H9 (cell line): ENCODE results near the gene SUPT3H. TPM values are rescaled to one million over a fixed set of nuclear protein-coding genes. Genes with fewer than 3 reads are reported as not detected.

Experiments used
- DNase-seq: peaks from one replicate; pipeline ENCODE4 v3.0.0-alpha.2; 2017
- H2AFZ ChIP-seq: one replicate; pipeline ENCODE4 v1.6.1; 2013; ENCODE audit warnings: mild to moderate bottlenecking, low read length, control low read depth, moderate library complexity
- H2AK5ac ChIP-seq: 2 replicates; pipeline ENCODE4 v1.6.1; 2013; ENCODE audit warnings: low read length, control low read depth, mixed read lengths; ENCODE audit not compliant: insufficient read length
- H2BK120ac ChIP-seq: one replicate; pipeline ENCODE4 v1.6.1; 2013; ENCODE audit warnings: low read depth, mild to moderate bottlenecking, low read length, control low read depth, inconsistent platforms; ENCODE audit not compliant: poor library complexity, severe bottlenecking
- H2BK12ac ChIP-seq: 2 replicates; pipeline ENCODE4 v1.6.1; 2013; ENCODE audit warnings: low read length, control low read depth, mixed read lengths, low read depth; ENCODE audit not compliant: insufficient read length
- H2BK15ac ChIP-seq: 2 replicates; pipeline ENCODE4 v1.6.1; 2013; ENCODE audit warnings: low read depth, low read length, control low read depth
- H2BK20ac ChIP-seq: one replicate; pipeline ENCODE4 v1.6.1; 2013; ENCODE audit warnings: low read depth, mild to moderate bottlenecking, low read length, control low read depth, inconsistent platforms; ENCODE audit not compliant: poor library complexity, severe bottlenecking
- H2BK5ac ChIP-seq: 2 replicates; pipeline ENCODE4 v1.6.1; 2013; ENCODE audit warnings: low read length, control low read depth, mixed read lengths; ENCODE audit not compliant: insufficient read length
- H3K14ac ChIP-seq: 2 replicates; pipeline ENCODE4 v1.6.1; 2013; ENCODE audit warnings: low read length, control low read depth; ENCODE audit not compliant: insufficient read depth
- H3K18ac ChIP-seq: 2 replicates; pipeline ENCODE4 v1.6.1; 2013; ENCODE audit warnings: low read depth, mild to moderate bottlenecking, mixed read lengths, low read length, control low read depth; ENCODE audit not compliant: insufficient read length
- H3K23ac ChIP-seq: 2 replicates; pipeline ENCODE4 v1.6.1; 2013; ENCODE audit warnings: low read length, control low read depth, mixed read lengths, low read depth; ENCODE audit not compliant: insufficient read length
- H3K23me2 ChIP-seq: 2 replicates; pipeline ENCODE4 v1.6.1; 2013; ENCODE audit warnings: low read depth, mild to moderate bottlenecking, mixed read lengths, low read length, control low read depth; ENCODE audit not compliant: insufficient read length, poor library complexity, severe bottlenecking
- H3K27ac ChIP-seq: 2 replicates; pipeline ENCODE4 v1.5.1; 2013; ENCODE audit warnings: low read length, control low read depth, mixed read lengths, low read depth; ENCODE audit not compliant: insufficient read length
- H3K27me3 ChIP-seq: 2 replicates; pipeline ENCODE4 v1.6.1; 2013; ENCODE audit warnings: low read length, control low read depth, inconsistent platforms; ENCODE audit not compliant: insufficient read depth
- H3K4ac ChIP-seq: 2 replicates; pipeline ENCODE4 v1.6.1; 2013; ENCODE audit warnings: low read depth, mild to moderate bottlenecking, control low read depth, inconsistent platforms, low read length, moderate library complexity
- H3K4me1 ChIP-seq: 2 replicates; pipeline ENCODE4 v1.6.1; 2013; ENCODE audit warnings: low read length, control low read depth, inconsistent platforms; ENCODE audit not compliant: insufficient read depth
- H3K4me2 ChIP-seq: 2 replicates; pipeline ENCODE4 v1.6.1; 2013; ENCODE audit warnings: low read length, control low read depth, mixed read lengths; ENCODE audit not compliant: insufficient read length, insufficient read depth
- H3K56ac ChIP-seq: 2 replicates; pipeline ENCODE4 v1.6.1; 2013; ENCODE audit warnings: low read depth, mild to moderate bottlenecking, mixed read lengths, low read length, control low read depth; ENCODE audit not compliant: insufficient read length
- H3K79me1 ChIP-seq: 2 replicates; pipeline ENCODE4 v1.6.1; 2013; ENCODE audit warnings: low read depth, mild to moderate bottlenecking, moderate library complexity, low read length, control low read depth, inconsistent platforms; ENCODE audit not compliant: insufficient read depth, poor library complexity, severe bottlenecking
- H3K79me2 ChIP-seq: 2 replicates; pipeline ENCODE4 v1.6.1; 2013; ENCODE audit warnings: low read length, control low read depth, inconsistent platforms; ENCODE audit not compliant: insufficient read depth
- H3K9ac ChIP-seq: 2 replicates; pipeline ENCODE4 v1.6.1; 2013; ENCODE audit warnings: low read length, control low read depth, mixed read lengths; ENCODE audit not compliant: insufficient read length; ENCODE audit errors: extremely low read depth
- H3K9me3 ChIP-seq: one replicate; pipeline ENCODE4 v1.6.1; 2013; ENCODE audit warnings: low read depth, low read length, inconsistent platforms; ENCODE audit not compliant: control insufficient read depth
- H3T11ph ChIP-seq: one replicate; pipeline ENCODE4 v1.6.1; 2013; ENCODE audit warnings: mild to moderate bottlenecking, low read length, control low read depth, inconsistent platforms
- H4K20me1 ChIP-seq: one replicate; pipeline ENCODE4 v1.6.1; 2013; ENCODE audit not compliant: control insufficient read depth, insufficient read length, insufficient read depth
- H4K5ac ChIP-seq: 2 replicates; pipeline ENCODE4 v1.6.1; 2013; ENCODE audit warnings: low read depth, mild to moderate bottlenecking, mixed read lengths, low read length, control low read depth; ENCODE audit not compliant: insufficient read length
- H4K8ac ChIP-seq: replicated peaks from 2 replicates; pipeline ENCODE4 v1.6.1; 2013; ENCODE audit warnings: low read length, control low read depth, mixed read lengths, low read depth; ENCODE audit not compliant: insufficient read length
- H4K91ac ChIP-seq: 2 replicates; pipeline ENCODE4 v1.6.1; 2013; ENCODE audit warnings: low read depth, mild to moderate bottlenecking, moderate library complexity, mixed read lengths, low read length, control low read depth; ENCODE audit not compliant: insufficient read length
- H3K27ac Mint-ChIP-seq, 3 experiments: 2 replicates in 2 of 3; 3 replicates in 1 of 3; pipeline ENCODE4 v1.8.0; 2020 to 2021; ENCODE audit warnings: mixed read lengths in 3 of 3, mild to moderate bottlenecking in 1 of 3, moderate library complexity in 1 of 3
- H3K27me3 Mint-ChIP-seq: 2 replicates; pipeline ENCODE4 v1.8.0; 2021; ENCODE audit warnings: low read depth, mild to moderate bottlenecking, moderate library complexity, mixed read lengths
- H3K36me3 Mint-ChIP-seq, 3 experiments: 2 replicates in 2 of 3; 3 replicates in 1 of 3; pipeline ENCODE4 v1.8.0; 2020 to 2021; ENCODE audit warnings: low read depth in 3 of 3, mixed read lengths in 3 of 3; ENCODE audit not compliant: insufficient read depth in 1 of 3
- H3K4me1 Mint-ChIP-seq, 2 experiments: 2 replicates each; pipeline ENCODE4 v1.8.0; 2020; ENCODE audit warnings: mixed read lengths in 2 of 2
- H3K4me3 Mint-ChIP-seq, 2 experiments: 2 replicates in 1 of 2; 3 replicates in 1 of 2; pipeline ENCODE4 v1.8.0; 2020 to 2021; ENCODE audit warnings: mild to moderate bottlenecking in 2 of 2, mixed read lengths in 2 of 2, moderate library complexity in 1 of 2
- H3K9me3 Mint-ChIP-seq, 2 experiments: 2 replicates in 1 of 2; 3 replicates in 1 of 2; pipeline ENCODE4 v1.8.0; 2020; ENCODE audit warnings: mild to moderate bottlenecking in 2 of 2, mixed read lengths in 2 of 2, moderate library complexity in 1 of 2
- CTCF ChIP-seq: fragments of 200-600 bp; sonication (generic); conservative IDR thresholded peaks from 3 replicates; pipeline ENCODE4 v1.8.0; 2021; ENCODE audit warnings: antibody characterized with exemption, mild to moderate bottlenecking
- WGBS: extraction: QIAGEN DNeasy Blood & Tissue Kit; methylation state at CpG from one replicate; pipeline ENCODE4 v1.1.7; 2013; ENCODE audit warnings: missing lambda C conversion rate, low lambda C conversion rate, mixed read lengths; ENCODE audit not compliant: insufficient read length; ENCODE audit errors: extremely low coverage; 5-methylcytosine and 5-hydroxymethylcytosine counted together
- total RNA-seq: library from RNA; stranded (reverse); gene quantifications from 2 replicates; pipeline ENCODE4 v1.2.1, GENCODE V29; 2021

SUPT3H gene
- total RNA-seq, 1 experiment from 2014 or later, result 22.5 TPM

DNA sequence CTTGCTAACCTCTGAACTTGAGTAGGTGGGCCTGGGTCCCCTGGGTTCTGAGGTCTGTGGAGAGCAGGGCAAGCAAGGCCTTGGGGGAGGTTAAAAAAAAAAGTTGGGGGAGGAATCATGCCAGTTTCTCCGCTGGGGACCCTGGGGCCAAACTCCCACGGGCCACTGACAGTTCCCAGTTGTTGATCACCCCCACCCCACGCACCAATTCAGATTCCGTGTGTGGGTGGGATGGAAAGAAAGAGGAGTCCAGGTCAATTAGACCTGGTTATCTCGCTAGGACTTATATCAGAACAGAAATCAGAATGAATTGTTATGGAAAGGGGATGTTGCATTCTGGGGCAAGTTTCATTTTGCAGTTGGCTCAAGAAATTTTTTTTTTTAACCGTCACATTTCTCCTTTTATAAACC, 46.7 kb upstream of the SUPT3H start:
- no peak overlapping the region for H4K5ac ChIP-seq
- no peak overlapping the region for H4K8ac ChIP-seq
- no peak overlapping the region for H4K91ac ChIP-seq
- no peak overlapping the region for H2BK15ac ChIP-seq
- Mint-ChIP-seq H3K27me3 (peaks cover 67% of the 10 kb centered on the region), H3K4me1 (peaks cover 25 to 27% of the 10 kb centered on the region in 2 experiments), H3K9me3 (no peaks in the 10 kb centered on the region; a peak in 1 of 5 replicates), H3K27ac (no peak overlapping the region), H3K36me3 (no peaks in the 10 kb centered on the region), H3K4me3 (peak overlapping the region; percentile 80 to 97; a peak in 3 of 5 replicates)
- H3K18ac ChIP-seq, result no peak overlapping the region
- no peak overlapping the region for H3K27ac ChIP-seq
- peaks cover 26% of the 10 kb centered on the region; the same call in 1 of the 2 replicates for H3K27me3 ChIP-seq
- no peak for TF ChIP-seq CTCF
- no peaks in the 10 kb centered on the region for H4K20me1 ChIP-seq
- H3K4me1 ChIP-seq, result no peaks in the 10 kb centered on the region
- no peak overlapping the region for H3K14ac ChIP-seq
- no peak overlapping the region for H2BK5ac ChIP-seq
- no peak overlapping the region for H3K9ac ChIP-seq
- no peak overlapping the region for H2BK20ac ChIP-seq
- no peak overlapping the region for H3K56ac ChIP-seq
- H3K23ac ChIP-seq, result no peak overlapping the region
- no CpG with 5 or more reads among the region's 6 CpGs for WGBS
- H3K79me1 ChIP-seq, result no peaks in the 10 kb centered on the region
- no peak for DNase-seq
- H3K23me2 ChIP-seq, result peaks cover 29% of the 10 kb centered on the region
- no peak overlapping the region for H2AK5ac ChIP-seq
- peak overlapping the region; percentile 92 for H3K4me2 ChIP-seq
- no peak overlapping the region for H2BK12ac ChIP-seq
- no peak overlapping the region for H3K4ac ChIP-seq
- H2AFZ ChIP-seq, result no peak overlapping the region
- H3T11ph ChIP-seq, result no peak overlapping the region
- no peak overlapping the region for H2BK120ac ChIP-seq
- H3K9me3 ChIP-seq, result no peaks in the 10 kb centered on the region
- H3K79me2 ChIP-seq, result no peaks in the 10 kb centered on the region
